GM10266 (cell line): ENCODE results near the gene LAGE3.

Experiments used
- DNase-seq: peaks from one replicate; pipeline ENCODE4 v3.0.0; 2012; ENCODE audit errors: extremely low spot score
- CTCF ChIP-seq: IDR thresholded peaks from 2 replicates; pipeline ENCODE4 v1.5.1; 2012; ENCODE audit warnings: mild to moderate bottlenecking, low read depth; ENCODE audit not compliant: control insufficient read depth, insufficient read depth; ENCODE audit errors: missing control alignments

Gene LAGE3

GRCh38 chrX:154495472-154495922 lies 16.4 kb upstream of the LAGE3 start:
- no peak for TF ChIP-seq CTCF

GRCh38 chrX:154494715-154495114 lies 15.6 kb upstream of the LAGE3 start:
- DNase-seq: no peak
- TF ChIP-seq CTCF: no peak

More at GRCh38 chrX:154495472-154495922, 16.4 kb upstream of the LAGE3 start:
- DNase-seq: no peak

- TF ChIP-seq CTCF: no peak
- peak; percentile 94 for DNase-seq
These were observed 11.5 kb upstream of the LAGE3 start, which contains the start of gene SLC10A3 for GRCh38 chrX:154490414-154491083. Gene SLC10A3 (minus strand): TSS chrX:154490629. CDS start chrX:154488940, 1,689 bp downstream.

- no peak for TF ChIP-seq CTCF
- DNase-seq: peak; percentile 26
These were observed 10.9 kb upstream of the LAGE3 start for GRCh38 chrX:154490021-154490413.

- TF ChIP-seq CTCF: no peak
- no peak for DNase-seq
These were observed 10.1 kb upstream of the LAGE3 start for GRCh38 chrX:154489182-154489581.

- TF ChIP-seq CTCF: no peak
These were observed 9.4 kb upstream of the LAGE3 start for GRCh38 chrX:154488336-154489075.

GRCh38 chrX:154487518-154488290 lies 8.6 kb upstream of the LAGE3 start:
- no peak for DNase-seq
- no peak for TF ChIP-seq CTCF

More at GRCh38 chrX:154488336-154489075, 9.4 kb upstream of the LAGE3 start:
- no peak for DNase-seq
